Measurements from ENCODE around the gene MDC1.

- TF ChIP-seq CTCF (IDR thresholded peaks at IDR 0.05) (no peak), POLR2A (IDR thresholded peaks at IDR 0.05) (no peak)
Observed at GRCh38 chr6:30676660-30677285, 40.3 kb downstream of the MDC1 start.

Measured in body of pancreas (tissue), 4 donors.